ENCODE data around the gene BMPR1A.
A peak's percentile ranks its signal among the peaks of the same experiment; 100 is the strongest.

BMPR1A gene

GRCh38 chr10:86710987-86711512 is 45.4 kb upstream of the BMPR1A start:
- peak overlapping the region; percentile 81 for H3K4me3 ChIP-seq (ENCODE audit: low read depth, low read length)
- peak; percentile 95 for TF ChIP-seq CTCF (IDR thresholded peaks at IDR 0.05; ENCODE audit: borderline replicate concordance, insufficient read depth, low read depth, low read length)

- H3K4me3 ChIP-seq (ENCODE audit: low read depth, low read length) = peak overlapping the region; percentile 81
- TF ChIP-seq CTCF (IDR thresholded peaks at IDR 0.05; ENCODE audit: borderline replicate concordance, insufficient read depth, low read depth, low read length) = no peak
These were observed 44.7 kb upstream of the BMPR1A start for GRCh38 chr10:86711513-86712316.

- no peak for TF ChIP-seq CTCF (IDR thresholded peaks at IDR 0.05; ENCODE audit: borderline replicate concordance, insufficient read depth, low read depth, low read length)
These were observed 44.1 kb upstream of the BMPR1A start for GRCh38 chr10:86712317-86712707.

GRCh38 chr10:86715156-86715795 is 41.1 kb upstream of the BMPR1A start:
- TF ChIP-seq CTCF (IDR thresholded peaks at IDR 0.05; ENCODE audit: borderline replicate concordance, insufficient read depth, low read depth, low read length) = no peak
- no peak overlapping the region for H3K4me3 ChIP-seq (ENCODE audit: low read depth, low read length)

More at GRCh38 chr10:86712317-86712707, 44.1 kb upstream of the BMPR1A start:
- peak overlapping the region; percentile 81 for H3K4me3 ChIP-seq (ENCODE audit: low read depth, low read length)

- TF ChIP-seq CTCF (IDR thresholded peaks at IDR 0.05; ENCODE audit: borderline replicate concordance, insufficient read depth, low read depth, low read length) = no peak
- H3K4me3 ChIP-seq (ENCODE audit: low read depth, low read length) = no peak overlapping the region
These were observed 40.6 kb upstream of the BMPR1A start for GRCh38 chr10:86715836-86716235.

- H3K4me3 ChIP-seq (ENCODE audit: low read depth, low read length) = no peak overlapping the region
- TF ChIP-seq CTCF (IDR thresholded peaks at IDR 0.05; ENCODE audit: borderline replicate concordance, insufficient read depth, low read depth, low read length) = no peak
These were observed 40.0 kb upstream of the BMPR1A start for GRCh38 chr10:86716466-86716865.
